Skin of body (tissue), 2 donors: ENCODE data around the gene PCMT1. TPM values are rescaled to one million over a fixed set of nuclear protein-coding genes. Genes with fewer than 3 reads are reported as not detected.
"Not testable (repeated sequence)": the region's sequence is repeated elsewhere in the genome, so short reads cannot be mapped to it uniquely, and the experiment has no call there.

Experiments used
- DNase-seq: peaks from one replicate; lab custom pipeline; 2025; lab: John Stamatoyannopoulos, UW
- total RNA-seq: library from RNA; depleted of rRNA; stranded (reverse); fragments of >200 nt; gene quantifications from one replicate; pipeline ENCODE4 v1.2.3, GENCODE V29; 2014

The PCMT1 gene
- total RNA-seq, 1 donor from 2014 or later: 52.4 TPM

- peak; percentile 36 for DNase-seq
Observed at GRCh38 chr6:149750136-149750609, 632 bp downstream of the PCMT1 start.

DNA sequence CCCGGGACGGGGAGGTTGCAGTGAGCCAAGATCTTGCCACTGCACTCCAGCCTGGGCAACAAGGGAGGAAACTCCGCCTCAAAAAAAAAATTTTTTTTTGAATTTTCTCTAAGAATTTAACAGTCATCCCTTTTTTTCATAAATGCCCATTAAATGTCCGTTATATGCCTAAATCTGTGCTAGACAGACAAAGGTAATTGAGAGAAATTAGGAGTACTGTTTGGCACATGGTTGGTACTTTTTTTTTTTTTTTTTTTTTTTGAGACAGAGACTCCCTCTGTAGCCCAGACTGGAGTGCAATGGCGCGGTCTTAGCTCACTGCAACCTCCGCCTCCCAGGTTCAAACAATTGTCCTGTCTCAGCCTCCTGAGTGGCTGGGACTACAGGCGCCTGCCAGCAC is 1.7 kb downstream of the PCMT1 start:
- no peak for DNase-seq

DNA sequence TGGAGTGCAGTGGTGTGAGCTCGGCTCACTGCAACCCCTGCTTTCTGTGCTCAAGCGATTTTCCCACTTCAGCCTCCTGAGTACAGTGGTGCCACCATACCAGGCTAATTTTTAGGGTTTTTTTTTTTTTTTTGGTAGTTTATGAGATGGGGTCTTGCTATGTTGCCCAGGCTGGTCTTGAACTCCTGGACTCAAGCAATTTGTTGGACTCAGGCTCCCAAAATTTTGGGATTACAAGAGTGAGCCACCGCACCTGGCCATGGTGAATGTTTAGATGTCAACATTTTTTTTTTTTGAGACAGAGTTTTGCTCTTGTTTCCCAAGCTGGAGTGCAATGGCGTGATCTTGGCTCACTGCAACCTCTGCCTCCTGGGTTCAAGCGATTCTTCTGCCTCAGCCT is 2.4 kb downstream of the PCMT1 start:
- DNase-seq: not testable (repeated sequence)

DNA sequence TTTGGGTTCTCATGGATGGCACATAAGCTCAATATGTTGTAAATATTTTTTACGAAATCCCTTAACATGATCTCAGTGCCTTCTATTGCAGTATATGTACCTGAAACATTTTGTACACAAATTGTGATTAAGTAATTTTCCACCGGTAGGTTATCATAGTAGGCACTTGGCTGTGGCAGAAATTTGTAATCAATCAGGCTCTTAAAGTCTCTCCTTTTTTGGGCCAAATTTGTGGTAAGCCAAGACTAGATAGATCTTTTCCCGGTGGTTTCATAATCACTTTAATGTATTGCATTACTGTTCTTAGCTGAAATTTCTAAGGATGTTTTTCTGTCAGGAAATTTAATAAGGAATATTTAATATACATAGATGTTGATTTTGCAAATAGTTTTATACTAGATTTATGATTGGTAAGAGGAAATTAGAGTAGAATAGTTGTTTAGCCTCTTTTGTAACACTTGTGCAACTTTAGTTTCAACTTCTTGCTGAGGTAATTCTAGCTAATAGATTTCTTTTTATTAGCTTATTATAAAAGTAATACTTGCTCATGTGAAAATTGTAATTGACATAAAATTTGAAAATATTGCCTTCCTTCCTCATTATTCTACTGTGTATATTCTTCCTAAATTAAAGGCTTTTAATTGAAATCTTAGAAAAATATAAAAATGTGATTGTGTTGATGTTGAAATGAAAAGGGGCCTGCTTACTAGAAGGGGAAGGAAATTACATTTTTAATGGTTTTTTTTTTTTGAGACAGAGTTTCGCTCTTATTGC is 3.2 kb downstream of the PCMT1 start:
- no peak for DNase-seq

DNA sequence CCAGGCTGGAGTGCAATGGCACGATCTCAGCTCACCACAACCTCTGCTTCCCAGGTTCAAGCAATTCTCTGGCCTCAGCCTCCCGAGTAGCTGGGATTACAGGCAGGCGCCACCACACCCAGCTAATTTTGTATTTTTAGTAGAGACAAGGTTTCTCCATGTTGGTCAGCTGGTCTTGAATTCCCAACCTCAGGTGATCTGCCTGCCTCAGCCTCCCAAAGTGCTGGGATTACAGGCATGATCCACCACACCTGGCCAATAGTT is 3.8 kb downstream of the PCMT1 start:
- not testable (repeated sequence) for DNase-seq

GRCh38 chr6:149754548-149754947 is 5.0 kb downstream of the PCMT1 start:
- no peak for DNase-seq

- DNase-seq: no peak
Observed at GRCh38 chr6:149755300-149756260, 6.0 kb downstream of the PCMT1 start.

DNA sequence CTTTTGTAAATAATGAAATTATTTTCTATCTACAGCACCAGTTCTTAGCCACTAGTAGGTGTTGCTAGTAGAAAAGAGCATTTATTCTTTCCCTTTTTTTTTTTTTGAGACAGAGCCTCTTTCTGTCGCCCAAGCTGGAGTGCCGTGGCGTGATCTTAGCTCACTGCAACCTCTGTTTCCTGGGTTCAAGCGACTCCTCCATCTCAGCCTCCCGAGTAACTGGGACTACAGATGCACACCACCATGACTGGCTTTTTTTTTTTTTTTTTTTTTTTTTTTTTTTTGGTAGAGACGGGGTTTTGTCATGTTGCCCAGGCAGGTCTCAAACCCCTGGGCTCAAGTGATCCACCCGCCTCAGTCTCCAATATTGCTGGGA is 6.7 kb downstream of the PCMT1 start:
- no peak for DNase-seq

DNA sequence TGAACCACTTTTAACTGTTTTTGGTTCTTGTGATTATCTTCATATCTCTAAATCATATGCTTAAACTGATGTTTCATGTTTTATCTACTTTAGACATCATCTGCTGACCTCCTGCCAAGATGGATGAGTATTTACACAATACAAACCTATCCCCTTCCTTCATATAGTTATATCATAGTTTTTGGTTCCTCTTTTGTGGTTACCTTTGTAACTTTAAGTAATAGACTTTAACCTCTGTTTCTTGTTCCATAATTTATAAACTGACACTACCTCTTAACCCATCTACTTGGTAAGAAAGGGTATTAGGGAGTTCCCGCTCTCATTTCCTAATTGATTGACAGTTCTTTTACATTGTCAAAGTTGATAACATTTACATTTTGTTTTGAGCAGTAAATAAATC is 11.9 kb downstream of the PCMT1 start:
- DNase-seq: no peak

DNA sequence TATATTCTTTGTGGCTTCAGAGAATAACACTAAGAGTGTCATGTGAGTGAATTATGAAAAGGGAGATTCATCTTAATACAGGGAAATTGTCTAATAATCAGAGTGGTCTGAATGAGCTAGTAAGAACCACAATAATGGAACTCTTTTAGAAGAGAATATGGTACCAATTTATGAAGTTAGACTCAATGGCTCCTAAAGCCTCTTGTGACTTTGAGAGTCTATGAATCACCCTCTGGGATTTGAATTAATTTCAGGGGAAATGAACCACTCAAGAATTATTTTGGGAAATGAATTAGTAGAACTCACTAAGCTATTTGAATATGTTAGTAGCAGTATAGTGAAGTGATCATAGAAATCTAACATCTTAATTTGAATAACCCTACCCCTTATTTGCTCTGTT is 14.3 kb downstream of the PCMT1 start:
- DNase-seq: no peak

DNA sequence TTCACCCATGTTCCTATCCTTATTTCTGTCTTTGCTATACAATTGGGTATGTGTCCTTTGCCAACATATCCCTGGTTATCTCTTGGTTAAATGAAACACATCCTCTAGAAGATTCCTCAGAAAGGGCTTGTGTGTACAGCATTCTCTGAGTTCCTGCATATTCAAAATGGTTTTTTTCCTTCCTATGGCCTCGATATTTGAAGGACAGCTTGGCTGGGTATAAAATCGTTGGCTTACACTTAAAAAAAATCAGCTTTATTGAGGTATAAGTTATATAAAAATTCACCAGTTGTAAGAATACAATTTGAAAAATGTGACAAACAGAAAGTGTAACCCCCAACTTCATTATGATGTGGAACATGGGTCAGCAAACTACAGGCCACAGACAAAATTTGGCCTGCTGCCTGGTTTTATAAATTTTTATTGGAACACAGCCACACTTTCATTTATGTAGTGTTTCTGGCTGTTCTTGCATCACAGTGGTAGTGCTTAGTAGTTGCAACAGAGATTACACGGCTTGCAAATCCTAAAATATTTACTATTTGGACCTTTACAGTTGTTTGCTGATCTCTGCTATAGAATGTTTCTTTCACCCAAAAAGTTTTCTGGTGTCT is 16.7 kb downstream of the PCMT1 start:
- no peak for DNase-seq

GRCh38 chr6:149769676-149770075 is 20.1 kb downstream of the PCMT1 start:
- no peak for DNase-seq

- DNase-seq: no peak
Observed at GRCh38 chr6:149771185-149771584, 21.6 kb downstream of the PCMT1 start.

DNA sequence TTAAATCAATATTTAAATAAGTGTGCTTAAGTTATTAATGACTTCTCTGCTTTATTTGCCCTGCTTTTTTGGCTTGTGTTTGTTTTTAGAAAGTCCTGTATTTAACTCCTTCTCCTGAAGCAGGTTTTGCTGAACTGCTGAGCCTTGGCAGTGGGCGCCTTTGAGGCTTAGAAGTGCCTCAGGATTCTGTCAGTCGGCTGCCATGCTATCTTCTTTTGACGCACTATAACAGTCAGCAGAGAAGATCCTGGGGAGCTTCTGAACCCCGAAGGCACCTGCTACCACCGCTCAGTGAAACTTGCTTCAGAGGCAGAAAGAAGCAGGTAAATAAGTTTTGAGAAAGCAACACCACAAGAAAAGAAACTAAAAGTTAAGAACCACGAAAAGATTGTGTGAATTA is 22.4 kb downstream of the PCMT1 start:
- no peak for DNase-seq

DNA sequence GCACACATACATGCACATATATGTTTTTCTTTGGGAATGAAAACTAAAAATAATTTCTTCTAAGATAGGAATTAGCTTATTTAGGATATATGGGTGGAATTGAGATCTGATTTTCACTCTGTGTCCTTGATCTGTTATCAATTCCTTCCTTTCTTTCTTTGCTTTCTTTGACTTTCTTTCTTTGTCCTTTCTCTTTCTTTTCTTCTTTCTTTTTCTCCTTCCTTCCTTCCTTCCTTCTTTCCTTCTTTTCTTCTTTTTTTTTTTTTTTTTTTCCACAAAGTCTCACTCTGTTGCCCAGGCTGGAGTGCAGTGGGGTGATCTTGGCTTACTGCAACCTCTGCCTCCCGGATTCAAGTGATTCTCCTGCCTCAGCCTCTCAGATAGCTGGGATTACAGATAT is 28.1 kb downstream of the PCMT1 start:
- DNase-seq: no peak

DNA sequence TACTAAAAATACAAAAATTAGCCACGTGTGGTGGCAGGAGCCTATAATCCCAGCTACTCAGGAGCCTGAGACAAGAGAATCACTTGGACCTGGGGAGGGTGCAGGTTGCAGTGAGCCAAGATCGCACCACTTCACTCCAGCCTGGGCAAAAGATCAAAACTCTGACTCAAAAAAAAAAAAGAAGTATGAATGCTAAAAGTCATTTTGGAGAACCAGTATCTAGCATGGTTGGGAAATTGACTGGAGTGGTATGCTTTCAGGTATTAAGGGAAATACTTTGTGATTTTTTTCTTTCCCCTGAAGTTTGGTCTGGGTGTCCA is 30.1 kb downstream of the PCMT1 start:
- no peak for DNase-seq

DNA sequence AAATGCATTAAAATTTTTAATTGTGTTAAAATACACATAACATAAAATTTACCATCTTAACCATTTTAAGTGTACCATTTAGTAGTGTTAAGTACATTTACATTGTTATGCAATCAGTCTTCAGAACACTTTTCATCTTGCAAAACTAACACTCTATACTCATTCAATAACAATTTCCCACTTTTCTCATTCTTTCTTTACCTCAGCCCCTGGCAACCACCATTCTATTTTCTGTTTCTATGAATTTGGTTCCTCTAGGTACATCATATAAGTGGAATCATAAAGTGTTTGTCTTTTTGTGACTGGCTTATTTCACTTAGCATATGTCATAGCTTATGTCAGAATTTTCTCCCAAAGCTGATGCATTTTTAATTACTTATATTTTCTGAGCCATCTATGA is 32.2 kb downstream of the PCMT1 start:
- DNase-seq: no peak

GRCh38 chr6:149782337-149782736 is 32.8 kb downstream of the PCMT1 start:
- DNase-seq: no peak

- DNase-seq: no peak
Observed at GRCh38 chr6:149783551-149783950, 34.0 kb downstream of the PCMT1 start.

GRCh38 chr6:149806127-149806526 is 56.6 kb downstream of the PCMT1 start:
- DNase-seq: no peak

DNA sequence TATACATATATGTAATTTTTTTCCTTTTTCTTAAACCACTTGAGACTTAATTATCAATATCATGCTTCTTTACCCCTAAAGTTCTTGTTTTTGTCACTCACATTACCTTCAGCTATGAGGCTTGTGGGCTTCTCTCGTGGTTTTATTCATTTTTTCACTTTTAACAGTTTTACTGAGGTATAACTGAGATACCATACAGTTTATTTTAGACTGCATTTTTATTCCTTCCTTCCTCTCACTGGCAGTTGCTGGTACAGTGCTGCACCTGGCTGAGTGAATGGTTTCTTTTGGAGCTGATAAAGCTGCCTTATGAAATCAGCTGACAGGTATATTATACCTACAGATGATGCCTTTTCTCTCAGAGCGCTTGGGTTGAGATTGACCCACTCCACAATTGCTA is 60.3 kb downstream of the PCMT1 start:
- DNase-seq: no peak

GRCh38 chr6:149813351-149813750 is 63.8 kb downstream of the PCMT1 start:
- no peak for DNase-seq

- DNase-seq: no peak
Observed at GRCh38 chr6:149815788-149816187, 66.2 kb downstream of the PCMT1 start.
